HepG2 (cell line): ENCODE measurements around the gene SMAD7. TPM values are rescaled to one million over a fixed set of nuclear protein-coding genes. Genes with fewer than 3 reads are reported as not detected.
A peak's percentile ranks its signal among the peaks of the same experiment; 100 is the strongest.

Experiments used
- HOMEZ ChIP-seq: IDR thresholded peaks from 2 replicates; pipeline ENCODE4 v1.6.1; 2016; ENCODE audit warnings: low read depth
- IKZF5 ChIP-seq: IDR thresholded peaks from 2 replicates; pipeline ENCODE4 v1.6.1; 2018; ENCODE audit warnings: missing genetic modification reagents, mild to moderate bottlenecking, missing compliant biosample characterization
- SKIL ChIP-seq: sonication (generic); formaldehyde crosslinking; IDR thresholded peaks from 2 replicates; pipeline ENCODE4 v1.8.0; 2022; ENCODE audit warnings: missing genetic modification reagents, mild to moderate bottlenecking, moderate library complexity, borderline replicate concordance
- SOX13 ChIP-seq, 3 experiments: fragments of 450-650 bp in 1 of 3; sonication (generic) in 1 of 3; formaldehyde crosslinking in 1 of 3; IDR thresholded peaks in 2 of 3; conservative IDR thresholded peaks in 1 of 3; 2 replicates each; pipeline versions ENCODE4 v1.5.0 to v1.6.1; 2016 to 2020; ENCODE audit warnings: antibody characterized with exemption in 1 of 3, mild to moderate bottlenecking in 1 of 3, missing compliant biosample characterization in 1 of 3, missing genetic modification reagents in 1 of 3, moderate library complexity in 1 of 3
- THAP9 ChIP-seq: sonication (generic); formaldehyde crosslinking; IDR thresholded peaks from 2 replicates; pipeline ENCODE4; 2020; ENCODE audit warnings: missing genetic modification reagents, mild to moderate bottlenecking, borderline replicate concordance
- ZNF263 ChIP-seq: sonication (generic); formaldehyde crosslinking; IDR thresholded peaks from 2 replicates; pipeline ENCODE4 v1.4.0; 2020; ENCODE audit warnings: missing genetic modification reagents
- ZNF367 ChIP-seq: sonication (generic); formaldehyde crosslinking; IDR thresholded peaks from 2 replicates; pipeline ENCODE4 v1.4.0; 2020; ENCODE audit warnings: missing genetic modification reagents, borderline replicate concordance
- ZNF609 ChIP-seq: sonication (generic); formaldehyde crosslinking; IDR thresholded peaks from 2 replicates; pipeline ENCODE4 v1.4.0; 2020; ENCODE audit warnings: mild to moderate bottlenecking, missing genetic modification reagents, borderline replicate concordance
- ZNF761 ChIP-seq: sonication (generic); formaldehyde crosslinking; conservative IDR thresholded peaks from 2 replicates; pipeline ENCODE4 v1.4.0; 2020; ENCODE audit warnings: mild to moderate bottlenecking, missing genetic modification reagents
- ZNF782 ChIP-seq: sonication (generic); formaldehyde crosslinking; IDR thresholded peaks from 2 replicates; pipeline ENCODE4 v1.4.0; 2020; ENCODE audit warnings: missing genetic modification reagents, mild to moderate bottlenecking, borderline replicate concordance
- ZNF816 ChIP-seq: sonication (generic); formaldehyde crosslinking; IDR thresholded peaks from 2 replicates; pipeline ENCODE4 v1.8.0; 2022; ENCODE audit warnings: missing genetic modification reagents, mild to moderate bottlenecking, borderline replicate concordance
- polyA plus RNA-seq, 8 experiments: library from polyadenylated mRNA; depleted of rRNA in 3 of 8; stranded (reverse) in 7 of 8; unstranded in 1 of 8; fragments of >200 nt; fragmentation: Illumina TruSeq in 4 of 8; extraction: Trizol in 4 of 8; gene quantifications; 2 replicates each; pipeline versions ENCODE4 v1.2.1 to v1.2.3, GENCODE V29; 2011 to 2016; ENCODE audit warnings: low read depth in 4 of 8, missing spikeins in 1 of 8, mixed read lengths in 1 of 8; ENCODE audit not compliant: insufficient read depth in 1 of 8
- total RNA-seq, 5 experiments: library from RNA; depleted of rRNA; stranded (reverse); fragments of >200 nt; fragmentation: Illumina TruSeq; extraction: Trizol; gene quantifications; 2 replicates each; pipeline ENCODE4 v1.2.3, GENCODE V29; 2016; ENCODE audit warnings: low read depth in 1 of 5

The SMAD7 gene
- total and polyA plus RNA-seq, 2 of the 13 experiments (the other 11 are each of a cell fraction or from before 2014, with no cell fraction given) = 17.4 to 24.7 TPM

GRCh38 chr18:48948112-48949049, 2.4 kb downstream of the SMAD7 start (continued):
- peak; percentile 23; the same call in 1 of the 2 replicates for TF ChIP-seq IKZF5 (CRISPR knock-in tag)
- peak; percentile 93 for TF ChIP-seq SKIL
- no peak for TF ChIP-seq ZNF761 (CRISPR knock-in tag)
- TF ChIP-seq THAP9 = no peak; the same call in 1 of the 2 replicates
- peak; percentile 45; the same call in 1 of the 2 replicates for TF ChIP-seq SOX13 (IDR thresholded peaks at IDR 0.05)
- peak in 1 of 2 experiments; percentile 85; a peak in 2 of 4 replicates for TF ChIP-seq SOX13 (CRISPR knock-in tag; conservative IDR thresholded peaks at IDR 0.05 in 1 of 2, IDR thresholded peaks at IDR 0.05 in 1 of 2)
- no peak for TF ChIP-seq HOMEZ (CRISPR knock-in tag)
- TF ChIP-seq ZNF816 (CRISPR knock-in tag) = 0 out of 2 replicates have a peak, but pooled peaks have one; percentile 54
- no peak for TF ChIP-seq ZNF782 (CRISPR knock-in tag)
- TF ChIP-seq ZNF609 (CRISPR knock-in tag) = peak; percentile 90; the same call in 1 of the 2 replicates
- TF ChIP-seq ZNF263 (CRISPR knock-in tag) = peak; percentile 73
- TF ChIP-seq ZNF367 (CRISPR knock-in tag) = no peak
